K562 (cell line): ENCODE data around the gene TMEM132C. TPM values are rescaled to one million over a fixed set of nuclear protein-coding genes. Genes with fewer than 3 reads are reported as not detected.

Experiments used
- ATAC-seq: fragments of 200-7000 bp; cut with Tn5 transposase; 3 replicates; pipeline ENCODE4 v1.9.1; 2020; ENCODE audit warnings: moderate library complexity
- BruUV-seq: library from RNA; stranded (reverse); fragments of 400-500 nt; replicated peaks from 2 replicates; lab custom pipeline; 2021; lab: Mats Ljungman, UMichigan
- CTCF ChIA-PET: fragments of 300-600 bp; formaldehyde crosslinking; extraction: SDS; loops from one replicate; lab custom pipeline; 2021; ENCODE audit warnings: low intra/inter-chr PET ratio; lab: Yijun Ruan, JAX
- POLR2A ChIA-PET: fragments of 300-600, 350-650 bp; sonication (Branson Sonifier 250); formaldehyde crosslinking; extraction: SDS; loops from one replicate; lab custom pipeline; 2021; ENCODE audit warnings: antibody characterized with exemption, inconsistent platforms; lab: Yijun Ruan, JAX
- DNase-seq, 4 experiments: peaks; one replicate each; pipeline versions ENCODE4 v3.0.0 to v3.0.0-alpha.2; 2011 to 2018; ENCODE audit warnings: low spot score in 3 of 4, mixed read lengths in 3 of 4; ENCODE audit errors: extremely low read depth in 1 of 4
- FAIRE-seq: peaks from 2 replicates; lab custom pipeline; 2011; peaks lifted over from hg19 to GRCh38; lab: Jason Lieb, UNC
- H2AFZ ChIP-seq: 2 replicates; pipeline ENCODE4 v1.6.0; 2011; ENCODE audit warnings: low read depth, low read length, control low read depth, inconsistent platforms
- H3K27ac ChIP-seq: fragments of 200-600 bp; 3 replicates; pipeline ENCODE4 v1.8.0; 2011; ENCODE audit warnings: low read depth, mild to moderate bottlenecking, control low read depth, inconsistent platforms, low read length, moderate library complexity, mixed read lengths; ENCODE audit errors: extremely low read depth
- H3K27me3 ChIP-seq, 2 experiments: fragments of 300-600 bp in 1 of 2; 2 replicates in 1 of 2; 3 replicates in 1 of 2; pipeline versions ENCODE4 v1.6.0 to v1.8.0; 2011; ENCODE audit warnings: inconsistent platforms in 2 of 2, low read length in 2 of 2, mild to moderate bottlenecking in 1 of 2, mixed read lengths in 1 of 2, moderate library complexity in 1 of 2; ENCODE audit not compliant: control insufficient read depth in 2 of 2, insufficient read depth in 2 of 2
- H3K36me3 ChIP-seq: fragments of 300-600 bp; 3 replicates; pipeline ENCODE4 v1.8.0; 2011; ENCODE audit warnings: mild to moderate bottlenecking, low read length, inconsistent platforms; ENCODE audit not compliant: control insufficient read depth, insufficient read depth
- H3K4me1 ChIP-seq, 2 experiments: fragments of 200-600 bp in 1 of 2; replicated peaks in 1 of 2; 2 replicates in 1 of 2; 3 replicates in 1 of 2; pipeline versions ENCODE4 v1.5.1 to v1.8.0; 2011; ENCODE audit warnings: inconsistent platforms in 2 of 2, low read length in 2 of 2, mild to moderate bottlenecking in 1 of 2, mixed read lengths in 1 of 2, moderate library complexity in 1 of 2; ENCODE audit not compliant: control insufficient read depth in 2 of 2, insufficient read depth in 2 of 2
- H3K4me2 ChIP-seq: 2 replicates; pipeline ENCODE4 v1.6.1; 2011; ENCODE audit warnings: low read length, control low read depth, inconsistent platforms, mixed read lengths; ENCODE audit not compliant: insufficient read depth
- H3K4me3 ChIP-seq: fragments of 200-600 bp; sonication (generic), shearing (Covaris generic); 2 replicates; pipeline ENCODE4 v1.5.1; 2016; ENCODE audit warnings: control low read depth, inconsistent platforms
- H3K79me2 ChIP-seq: fragments of 200-600 bp; 3 replicates; pipeline ENCODE4 v1.8.0; 2011; ENCODE audit warnings: low read length, inconsistent platforms; ENCODE audit not compliant: control insufficient read depth, insufficient read depth
- H3K9ac ChIP-seq, 2 experiments: 2 replicates each; pipeline versions ENCODE4 v1.6.0 to v1.6.1; 2011; ENCODE audit warnings: low read depth in 2 of 2, low read length in 2 of 2, control low read depth in 1 of 2, inconsistent platforms in 1 of 2, mild to moderate bottlenecking in 1 of 2, mixed read lengths in 1 of 2; ENCODE audit not compliant: insufficient read depth in 1 of 2
- H3K9me1 ChIP-seq: one replicate; pipeline ENCODE4 v1.6.0; 2011; ENCODE audit warnings: inconsistent platforms, mild to moderate bottlenecking, low read length, moderate library complexity; ENCODE audit not compliant: control insufficient read depth, insufficient read depth
- H3K9me3 ChIP-seq: replicated peaks from 2 replicates; pipeline ENCODE4 v1.5.1; 2011; ENCODE audit warnings: low read depth, low read length, inconsistent platforms; ENCODE audit not compliant: control insufficient read depth, insufficient read depth
- H4K20me1 ChIP-seq: replicated peaks from 2 replicates; pipeline ENCODE4 v1.6.1; 2011; ENCODE audit warnings: low read length, inconsistent platforms, mixed read lengths; ENCODE audit not compliant: control insufficient read depth, insufficient read depth
- HNRNPK ChIP-seq: fragments of 200-400 bp; formaldehyde crosslinking; IDR thresholded peaks from one replicate; pipeline ENCODE4 v1.6.1; 2018; ENCODE audit warnings: mild to moderate bottlenecking, low read depth, low read length; ENCODE audit not compliant: poor library complexity, severe bottlenecking
- RHOXF2B ChIP-seq: fragments of 250-450 bp; sonication (Bioruptor Pico); conservative IDR thresholded peaks from 2 replicates; pipeline ENCODE4 v1.5.1; 2021
- SMARCA4 ChIP-seq: fragments of 450-650 bp; IDR thresholded peaks from 2 replicates; pipeline ENCODE4 v1.6.1; 2016
- ZBTB33 ChIP-seq: sonication (generic); formaldehyde crosslinking; IDR thresholded peaks from 2 replicates; pipeline ENCODE4 v1.8.1; 2023; ENCODE audit warnings: mild to moderate bottlenecking, missing genetic modification reagents
- WGBS: fragments of 100-300 bp; shearing (Covaris generic); methylation state at CpG from one replicate; pipeline ENCODE4 v1.1.6; 2016; ENCODE audit warnings: low coverage, mixed read lengths; ENCODE audit not compliant: insufficient coverage; ENCODE audit errors: missing lambda C conversion rate; 5-methylcytosine and 5-hydroxymethylcytosine counted together
- in situ Hi-C: fragments of 300-500 bp; cut with MboI; formaldehyde crosslinking; loops from 4 replicates; pipeline ENCODE4 v1.15.0; 2018; ENCODE audit warnings: inconsistent platforms, mixed read lengths
- intact Hi-C: fragments of 100-400 bp; cut with micrococcal nuclease; formaldehyde crosslinking; loops from 2 replicates; pipeline ENCODE4 v1.14.2; 2022
- polyA plus RNA-seq, 8 experiments: library from polyadenylated mRNA; depleted of rRNA in 4 of 8; stranded (reverse) in 5 of 8; unstranded in 3 of 8; fragments of >200 nt; fragmentation: Nextera tagmentation in 2 of 8; fragmentation: Illumina TruSeq in 1 of 8; extraction: Ambion mirVana in 2 of 8; extraction: Trizol in 1 of 8; gene quantifications; 2 replicates each; pipeline versions ENCODE4 v1.2.1 to v1.2.3, GENCODE V29; 2011 to 2014; ENCODE audit warnings: inconsistent platforms in 1 of 8, missing spikeins in 1 of 8
- total RNA-seq, 7 experiments: library from RNA; depleted of rRNA in 6 of 7; stranded (reverse); fragments of >200 nt in 6 of 7; fragmentation: Illumina TruSeq in 2 of 7; extraction: Trizol in 2 of 7; gene quantifications; 2 replicates each; pipeline versions ENCODE4 v1.2.1 to v1.2.3, GENCODE V29; 2011 to 2021; ENCODE audit warnings: low replicate concordance in 1 of 7

TMEM132C gene
- total and polyA plus RNA-seq, 9 of the 15 experiments (the other 6 are each of a cell fraction or from before 2014, with no cell fraction given), result not detected

- CTCF ChIA-PET, result no interaction called here
- intact Hi-C loops, result no loop called here
- 0% methylated on average over 7 of the region's 7 CpGs for WGBS
Observed at GRCh38 chr12:128326406-128326805, 59.4 kb downstream of the TMEM132C start.

More at GRCh38 chr12:128326406-128326805, 59.4 kb downstream of the TMEM132C start:
- TF ChIP-seq HNRNPK (no peak), ZBTB33 (no peak), RHOXF2B (CRISPR knock-in tag) (no peak), SMARCA4 (no peak)
- in situ Hi-C loops, result no loop called here
- Histone ChIP-seq H3K9me1 (no peaks in the 10 kb centered on the region), H3K4me2 (no peak overlapping the region), H3K27ac (no peak overlapping the region), H3K79me2 (no peaks in the 10 kb centered on the region), H3K4me3 (no peak overlapping the region), H3K9me3 (no peaks in the 10 kb centered on the region), H3K9ac (no peak overlapping the region), H4K20me1 (no peaks in the 10 kb centered on the region), H3K36me3 (no peaks in the 10 kb centered on the region), H3K27me3 (no peaks in the 10 kb centered on the region; a peak in 1 of 5 replicates), H3K4me1 (no peaks in the 10 kb centered on the region), H2AFZ (no peak overlapping the region)
- FAIRE-seq, result no peak
- BruUV-seq, result no TSS peak
- no peak for DNase-seq
- POLR2A ChIA-PET, result no interaction called here
- ATAC-seq, result no peak
